ENCODE results near the gene DBI.
"Not testable (repeated sequence)": the region's sequence is repeated elsewhere in the genome, so short reads cannot be mapped to it uniquely, and the experiment has no call there.

The DBI gene

GRCh38 chr2:119402645-119403560, 36.1 kb downstream of the DBI start:
- peak; percentile 50 for DNase-seq

DNA sequence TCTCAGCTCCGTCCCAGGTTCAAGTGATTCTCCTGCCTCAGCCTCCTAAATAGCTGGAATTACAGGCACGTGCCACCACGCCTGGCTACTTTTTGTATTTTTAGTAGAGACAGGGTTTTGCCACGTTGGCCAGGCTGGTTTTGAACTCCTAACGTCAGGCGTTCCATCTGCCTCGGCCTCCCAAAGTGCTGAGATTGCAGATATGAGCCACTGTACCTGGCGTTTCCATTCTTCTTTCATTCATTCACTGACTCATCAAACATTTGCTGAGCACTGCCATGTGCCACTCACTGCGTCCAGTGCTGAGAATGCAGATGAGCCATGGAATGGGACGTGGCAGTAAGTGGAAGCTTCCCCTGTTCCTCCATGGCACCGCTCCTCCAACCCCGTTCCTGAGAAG, 36.8 kb downstream of the DBI start:
- not testable (repeated sequence) for DNase-seq

DNA sequence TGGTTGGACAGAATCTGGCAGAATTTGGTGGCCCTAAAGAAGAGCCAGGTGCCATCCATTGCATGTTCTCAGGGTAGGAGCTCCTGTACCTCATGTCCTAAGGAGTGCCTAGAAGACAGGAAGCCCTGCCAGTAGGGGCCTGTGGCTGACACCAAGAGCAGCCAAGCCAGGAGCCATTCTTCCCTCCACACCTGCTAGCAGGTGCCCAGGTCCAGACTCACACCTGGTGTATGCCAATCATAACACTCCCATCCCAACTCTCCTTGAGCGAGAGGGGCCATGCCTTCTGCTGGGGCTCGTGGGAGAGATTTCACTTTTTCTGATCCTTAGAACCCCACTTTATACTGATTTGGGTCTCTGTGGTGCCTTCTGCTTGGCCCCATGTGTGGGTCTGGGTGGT, 38.4 kb downstream of the DBI start:
- DNase-seq = no peak

DNA sequence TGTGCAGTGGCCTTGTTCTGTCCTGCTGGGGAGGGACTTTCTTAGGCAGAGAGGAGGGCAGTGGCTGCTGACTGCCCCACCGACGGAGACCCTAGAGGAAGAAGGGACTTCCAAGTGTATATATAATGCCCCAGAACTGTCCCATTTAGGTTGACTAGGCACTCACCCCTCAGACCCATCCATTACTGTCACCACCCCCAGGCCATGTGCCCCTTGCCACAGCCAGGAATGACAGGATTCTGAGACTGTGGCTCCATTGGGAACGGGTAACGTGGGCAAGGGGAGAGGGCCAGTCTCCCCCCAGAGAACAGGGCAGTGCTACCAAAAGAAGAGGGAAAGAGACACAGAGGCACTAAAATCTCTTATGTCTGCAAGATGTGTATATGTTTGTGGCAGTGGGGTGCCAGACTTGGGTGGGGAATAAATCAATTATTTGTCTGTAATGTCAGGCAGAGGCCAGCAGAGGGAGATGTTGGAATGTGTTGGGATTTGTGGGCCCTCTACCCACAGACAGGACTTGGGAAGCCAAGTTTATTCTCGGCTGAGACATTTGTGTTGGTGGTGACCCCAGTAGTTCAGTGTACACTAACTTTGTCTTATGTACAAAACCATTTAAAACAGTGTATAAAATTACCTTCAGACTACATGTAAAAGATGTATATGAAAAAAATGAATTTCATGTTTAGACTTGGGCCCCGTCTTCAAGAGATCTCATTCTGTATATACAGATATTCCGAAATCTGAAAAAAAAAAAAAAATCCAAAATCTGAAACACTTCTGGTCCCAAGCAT, 40.8 kb downstream of the DBI start:
- peak; percentile 73 for DNase-seq

DNA sequence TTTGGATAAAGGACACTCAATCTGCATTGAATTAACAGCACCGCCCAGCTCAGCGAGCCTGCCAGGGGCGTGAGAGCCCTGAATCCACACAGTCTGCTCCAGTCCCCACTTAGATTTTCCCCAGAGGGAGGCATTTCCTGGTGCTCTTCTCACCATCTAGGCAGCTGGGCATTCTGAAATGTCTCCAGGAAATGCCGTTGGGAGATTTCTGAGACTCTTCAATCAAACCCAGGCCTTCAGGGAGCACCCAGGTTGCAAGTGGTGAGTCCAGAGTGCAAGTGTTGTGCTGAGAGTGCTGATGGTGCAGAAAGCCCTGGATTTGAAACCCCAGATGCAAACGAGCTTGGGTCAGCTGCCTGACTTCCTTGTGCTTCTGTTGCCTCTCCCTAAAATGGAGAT, 41.4 kb downstream of the DBI start:
- DNase-seq = no peak

DNA sequence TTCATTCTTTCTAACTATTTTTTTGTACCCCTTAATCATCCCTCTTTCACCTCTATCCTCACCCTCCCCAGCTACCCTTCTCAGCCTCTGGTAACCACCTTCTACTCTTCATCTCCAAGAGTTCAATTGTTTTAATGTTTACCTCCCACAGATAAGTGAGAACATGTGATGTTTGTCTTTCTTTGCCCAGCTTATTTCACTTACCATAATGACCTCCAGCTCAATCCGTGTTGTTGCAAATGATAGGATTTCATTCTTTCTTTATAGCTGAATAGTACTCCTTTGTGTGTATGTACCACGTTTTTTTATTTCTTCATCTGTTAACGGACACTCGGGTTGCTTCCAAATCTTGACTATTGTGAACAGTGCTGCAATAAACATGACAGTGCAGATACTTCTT, 42.7 kb downstream of the DBI start:
- DNase-seq = no peak

DNA sequence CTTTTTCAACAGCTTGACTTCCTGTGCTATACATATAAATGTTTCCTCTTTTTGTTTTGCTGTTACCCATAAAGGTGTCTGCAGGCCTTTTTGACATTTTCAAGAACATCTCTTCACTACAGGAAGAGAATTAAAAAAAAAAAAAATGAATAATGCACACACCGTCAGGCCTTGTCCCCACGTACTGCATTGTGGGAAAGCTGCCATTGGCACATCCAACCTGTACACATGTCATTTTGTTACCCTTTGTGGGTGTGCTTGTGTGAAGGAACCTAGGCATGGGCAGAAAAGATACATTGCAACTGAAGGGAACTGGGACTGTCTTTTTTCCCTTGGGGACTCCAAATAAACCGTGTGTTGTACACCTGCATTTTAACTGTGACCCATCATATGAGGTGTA, 48.1 kb downstream of the DBI start:
- DNase-seq = no peak

- DNase-seq = no peak
Measured at GRCh38 chr2:119415630-119416029, 48.9 kb downstream of the DBI start.

GRCh38 chr2:119416299-119416923, 49.6 kb downstream of the DBI start:
- DNase-seq = no peak

- DNase-seq = no peak
Measured at GRCh38 chr2:119417908-119418307, 51.1 kb downstream of the DBI start.

DNA sequence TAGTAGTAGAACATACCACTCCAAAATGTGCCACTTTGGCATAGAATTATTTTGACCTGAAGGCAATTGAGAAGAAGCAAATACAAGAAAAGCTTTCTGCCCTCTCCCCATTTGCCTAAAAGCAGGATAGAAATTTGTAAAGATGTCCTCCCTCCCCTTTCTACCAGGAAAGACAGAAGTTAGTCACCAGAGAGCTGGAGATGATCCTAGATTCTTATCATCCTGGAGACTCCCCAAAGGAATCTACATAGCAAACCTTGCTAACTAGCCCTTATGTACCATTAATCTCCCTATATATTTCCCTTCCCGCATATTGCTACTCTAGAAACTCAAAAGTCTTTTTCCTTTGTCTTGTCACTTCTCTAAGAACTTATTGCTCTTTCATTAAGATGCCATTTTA, 52.3 kb downstream of the DBI start:
- DNase-seq = no peak

- no peak for DNase-seq
Measured at GRCh38 chr2:119419803-119420508, 53.2 kb downstream of the DBI start.

- no peak for DNase-seq
Measured at GRCh38 chr2:119421304-119421703, 54.5 kb downstream of the DBI start.

- DNase-seq = no peak
Measured at GRCh38 chr2:119421741-119422140, 55.0 kb downstream of the DBI start.
